GM12878 (cell line): ENCODE measurements around the gene THTPA. TPM values are rescaled to one million over a fixed set of nuclear protein-coding genes. Genes with fewer than 3 reads are reported as not detected.

Source experiments
- CEBPB ChIP-seq, 2 experiments: fragments of 150-350 bp in 1 of 2; IDR thresholded peaks; 2 replicates each; pipeline ENCODE4 v1.6.1; 2012 to 2014; ENCODE audit warnings: low read depth in 2 of 2, low read length in 2 of 2, borderline replicate concordance in 1 of 2, inconsistent platforms in 1 of 2
- CREM ChIP-seq: IDR thresholded peaks from 2 replicates; pipeline ENCODE4 v1.6.1; 2014; ENCODE audit warnings: antibody characterized with exemption, low read depth
- EED ChIP-seq: sonication (generic); IDR thresholded peaks from 2 replicates; pipeline ENCODE4 v1.6.1; 2016; ENCODE audit warnings: antibody characterized with exemption, low read depth
- ESRRA ChIP-seq: IDR thresholded peaks from 2 replicates; pipeline ENCODE4 v1.6.1; 2012; ENCODE audit warnings: mild to moderate bottlenecking, low read length, improper control_type of control experiment
- HDAC6 ChIP-seq: fragments of 200-600 bp; sonication (generic); IDR thresholded peaks from one replicate; pipeline ENCODE4 v1.8.0; 2017; ENCODE audit warnings: antibody characterized with exemption; ENCODE audit not compliant: unreplicated experiment
- POLR2AphosphoS2 ChIP-seq: IDR thresholded peaks from 2 replicates; pipeline ENCODE4 v1.6.1; 2011; ENCODE audit warnings: low read depth, mild to moderate bottlenecking, low read length, improper control_type of control experiment, moderate library complexity
- RELA ChIP-seq: fragments of 450-650 bp; IDR thresholded peaks from 2 replicates; pipeline ENCODE4 v1.8.0; 2014; ENCODE audit warnings: borderline replicate concordance; ENCODE audit not compliant: partially characterized antibody
- WRNIP1 ChIP-seq: IDR thresholded peaks from 2 replicates; pipeline ENCODE4 v1.6.1; 2011; ENCODE audit warnings: low read depth, low read length, improper control_type of control experiment, borderline replicate concordance
- ZNF207 ChIP-seq: fragments of 450-650 bp; IDR thresholded peaks from 2 replicates; pipeline ENCODE4 v1.6.1; 2014; ENCODE audit warnings: antibody characterized with exemption, mild to moderate bottlenecking, borderline replicate concordance
- polyA plus RNA-seq, 11 experiments: library from polyadenylated mRNA; depleted of rRNA in 4 of 11; unstranded in 6 of 11; stranded (reverse) in 5 of 11; fragments of >200 nt; fragmentation: Nextera tagmentation in 4 of 11; fragmentation: Illumina TruSeq in 1 of 11; extraction: Ambion mirVana in 4 of 11; extraction: Trizol in 1 of 11; gene quantifications; 1 replicate in 1 of 11; 2 replicates in 10 of 11; pipeline versions ENCODE4 v1.2.1 to v1.2.3, GENCODE V29; 2011 to 2016; ENCODE audit warnings: inconsistent platforms in 2 of 11, missing spikeins in 2 of 11, low read depth in 1 of 11
- total RNA-seq, 4 experiments: library from RNA; depleted of rRNA in 3 of 4; stranded (reverse); fragments of >200 nt in 3 of 4; fragmentation: Illumina TruSeq in 1 of 4; extraction: Trizol in 1 of 4; gene quantifications; 2 replicates each; pipeline versions ENCODE4 v1.2.1 to v1.2.3, GENCODE V29; 2013 to 2021
- TF ChIP-seq, protein P1 (sequence below), 3 experiments: IDR thresholded peaks in 2 of 3; conservative IDR thresholded peaks in 1 of 3; 2 replicates each; pipeline ENCODE4 v1.5.1; 2011; ENCODE audit warnings: low read depth in 3 of 3, low read length in 3 of 3, mild to moderate bottlenecking in 3 of 3, control low read depth in 2 of 3, moderate library complexity in 2 of 3, inconsistent platforms in 1 of 3, mixed read lengths in 1 of 3; ENCODE audit not compliant: control insufficient read depth in 2 of 3, insufficient read depth in 1 of 3; ENCODE audit errors: extremely low read depth in 1 of 3
- TF ChIP-seq, protein P2 (sequence below): fragments of 150-350 bp; IDR thresholded peaks from 2 replicates; pipeline ENCODE4 v1.6.1; 2016; ENCODE audit warnings: low read depth, low read length
- TF ChIP-seq, protein P3 (sequence below): fragments of 450-650 bp; IDR thresholded peaks from 2 replicates; pipeline ENCODE4 v1.6.1; 2017; ENCODE audit warnings: mild to moderate bottlenecking, low read depth, inconsistent platforms; ENCODE audit not compliant: poor library complexity, severe bottlenecking
- TF ChIP-seq, protein P4 (sequence below): fragments of 450-650 bp; IDR thresholded peaks from 2 replicates; pipeline ENCODE4 v1.6.1; 2017; ENCODE audit warnings: mild to moderate bottlenecking
- TF ChIP-seq, protein P5 (sequence below): IDR thresholded peaks from 2 replicates; pipeline ENCODE4 v1.6.1; 2011; ENCODE audit warnings: mild to moderate bottlenecking, low read depth, low read length, moderate library complexity; ENCODE audit not compliant: insufficient replicate concordance

Gene THTPA
- total and polyA plus RNA-seq, 10 of the 15 experiments (the other 5 are each of a cell fraction or from before 2014, with no cell fraction given) = 3.1 to 24.9 (median 12.8) TPM

DNA sequence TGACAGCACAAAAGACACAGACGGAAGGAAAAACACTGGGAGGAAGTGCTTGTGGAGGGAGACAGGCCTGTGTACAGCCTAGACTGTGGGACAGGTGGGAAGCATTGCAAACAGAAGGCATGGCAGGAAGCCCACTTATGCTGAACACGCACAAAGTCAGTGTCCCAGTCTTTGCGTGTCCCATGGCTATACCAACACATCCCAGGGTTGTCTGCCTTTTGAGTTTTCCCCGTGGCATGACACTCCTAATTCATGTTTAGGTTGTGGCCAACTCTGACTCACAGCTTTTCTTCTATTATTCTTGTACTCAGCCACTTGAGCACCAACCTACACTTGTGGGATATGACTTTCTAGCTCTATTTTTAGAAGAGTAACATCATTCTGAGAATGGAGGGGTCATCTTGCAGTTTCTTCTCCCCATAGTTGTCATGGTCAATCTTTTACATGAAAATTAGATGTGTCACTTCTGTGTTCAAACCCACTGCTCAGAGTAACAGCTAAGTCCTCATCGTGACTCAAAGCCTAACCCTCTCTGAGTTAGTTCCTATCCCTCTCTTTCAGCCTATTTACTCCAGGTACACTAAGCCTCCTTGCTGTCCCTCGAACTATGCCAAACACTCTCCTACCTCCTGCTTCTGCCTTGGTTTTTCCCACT lies 50.0 kb downstream of the THTPA start (continued):
- no peak for TF ChIP-seq RELA
- TF ChIP-seq EED = peak; percentile 92
- no peak for TF ChIP-seq ESRRA
- TF ChIP-seq HDAC6 = no peak
- TF ChIP-seq CREM = peak; percentile 84
- TF ChIP-seq POLR2AphosphoS2 = no peak
- TF ChIP-seq, protein P1, sequence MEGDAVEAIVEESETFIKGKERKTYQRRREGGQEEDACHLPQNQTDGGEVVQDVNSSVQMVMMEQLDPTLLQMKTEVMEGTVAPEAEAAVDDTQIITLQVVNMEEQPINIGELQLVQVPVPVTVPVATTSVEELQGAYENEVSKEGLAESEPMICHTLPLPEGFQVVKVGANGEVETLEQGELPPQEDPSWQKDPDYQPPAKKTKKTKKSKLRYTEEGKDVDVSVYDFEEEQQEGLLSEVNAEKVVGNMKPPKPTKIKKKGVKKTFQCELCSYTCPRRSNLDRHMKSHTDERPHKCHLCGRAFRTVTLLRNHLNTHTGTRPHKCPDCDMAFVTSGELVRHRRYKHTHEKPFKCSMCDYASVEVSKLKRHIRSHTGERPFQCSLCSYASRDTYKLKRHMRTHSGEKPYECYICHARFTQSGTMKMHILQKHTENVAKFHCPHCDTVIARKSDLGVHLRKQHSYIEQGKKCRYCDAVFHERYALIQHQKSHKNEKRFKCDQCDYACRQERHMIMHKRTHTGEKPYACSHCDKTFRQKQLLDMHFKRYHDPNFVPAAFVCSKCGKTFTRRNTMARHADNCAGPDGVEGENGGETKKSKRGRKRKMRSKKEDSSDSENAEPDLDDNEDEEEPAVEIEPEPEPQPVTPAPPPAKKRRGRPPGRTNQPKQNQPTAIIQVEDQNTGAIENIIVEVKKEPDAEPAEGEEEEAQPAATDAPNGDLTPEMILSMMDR (IDR thresholded peaks at IDR 0.05 in 2 of 3, conservative IDR thresholded peaks at IDR 0.05 in 1 of 3; ENCODE audit: control insufficient read depth in 2 of 3, extremely low read depth in 1 of 3, insufficient read depth in 1 of 3, low read depth in 3 of 3, low read length in 3 of 3) = no peak
- TF ChIP-seq, protein P2, sequence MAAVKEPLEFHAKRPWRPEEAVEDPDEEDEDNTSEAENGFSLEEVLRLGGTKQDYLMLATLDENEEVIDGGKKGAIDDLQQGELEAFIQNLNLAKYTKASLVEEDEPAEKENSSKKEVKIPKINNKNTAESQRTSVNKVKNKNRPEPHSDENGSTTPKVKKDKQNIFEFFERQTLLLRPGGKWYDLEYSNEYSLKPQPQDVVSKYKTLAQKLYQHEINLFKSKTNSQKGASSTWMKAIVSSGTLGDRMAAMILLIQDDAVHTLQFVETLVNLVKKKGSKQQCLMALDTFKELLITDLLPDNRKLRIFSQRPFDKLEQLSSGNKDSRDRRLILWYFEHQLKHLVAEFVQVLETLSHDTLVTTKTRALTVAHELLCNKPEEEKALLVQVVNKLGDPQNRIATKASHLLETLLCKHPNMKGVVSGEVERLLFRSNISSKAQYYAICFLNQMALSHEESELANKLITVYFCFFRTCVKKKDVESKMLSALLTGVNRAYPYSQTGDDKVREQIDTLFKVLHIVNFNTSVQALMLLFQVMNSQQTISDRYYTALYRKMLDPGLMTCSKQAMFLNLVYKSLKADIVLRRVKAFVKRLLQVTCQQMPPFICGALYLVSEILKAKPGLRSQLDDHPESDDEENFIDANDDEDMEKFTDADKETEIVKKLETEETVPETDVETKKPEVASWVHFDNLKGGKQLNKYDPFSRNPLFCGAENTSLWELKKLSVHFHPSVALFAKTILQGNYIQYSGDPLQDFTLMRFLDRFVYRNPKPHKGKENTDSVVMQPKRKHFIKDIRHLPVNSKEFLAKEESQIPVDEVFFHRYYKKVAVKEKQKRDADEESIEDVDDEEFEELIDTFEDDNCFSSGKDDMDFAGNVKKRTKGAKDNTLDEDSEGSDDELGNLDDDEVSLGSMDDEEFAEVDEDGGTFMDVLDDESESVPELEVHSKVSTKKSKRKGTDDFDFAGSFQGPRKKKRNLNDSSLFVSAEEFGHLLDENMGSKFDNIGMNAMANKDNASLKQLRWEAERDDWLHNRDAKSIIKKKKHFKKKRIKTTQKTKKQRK = no peak
- TF ChIP-seq, protein P3, sequence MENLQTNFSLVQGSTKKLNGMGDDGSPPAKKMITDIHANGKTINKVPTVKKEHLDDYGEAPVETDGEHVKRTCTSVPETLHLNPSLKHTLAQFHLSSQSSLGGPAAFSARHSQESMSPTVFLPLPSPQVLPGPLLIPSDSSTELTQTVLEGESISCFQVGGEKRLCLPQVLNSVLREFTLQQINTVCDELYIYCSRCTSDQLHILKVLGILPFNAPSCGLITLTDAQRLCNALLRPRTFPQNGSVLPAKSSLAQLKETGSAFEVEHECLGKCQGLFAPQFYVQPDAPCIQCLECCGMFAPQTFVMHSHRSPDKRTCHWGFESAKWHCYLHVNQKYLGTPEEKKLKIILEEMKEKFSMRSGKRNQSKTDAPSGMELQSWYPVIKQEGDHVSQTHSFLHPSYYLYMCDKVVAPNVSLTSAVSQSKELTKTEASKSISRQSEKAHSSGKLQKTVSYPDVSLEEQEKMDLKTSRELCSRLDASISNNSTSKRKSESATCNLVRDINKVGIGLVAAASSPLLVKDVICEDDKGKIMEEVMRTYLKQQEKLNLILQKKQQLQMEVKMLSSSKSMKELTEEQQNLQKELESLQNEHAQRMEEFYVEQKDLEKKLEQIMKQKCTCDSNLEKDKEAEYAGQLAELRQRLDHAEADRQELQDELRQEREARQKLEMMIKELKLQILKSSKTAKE = peak; percentile 64
- TF ChIP-seq, protein P4, sequence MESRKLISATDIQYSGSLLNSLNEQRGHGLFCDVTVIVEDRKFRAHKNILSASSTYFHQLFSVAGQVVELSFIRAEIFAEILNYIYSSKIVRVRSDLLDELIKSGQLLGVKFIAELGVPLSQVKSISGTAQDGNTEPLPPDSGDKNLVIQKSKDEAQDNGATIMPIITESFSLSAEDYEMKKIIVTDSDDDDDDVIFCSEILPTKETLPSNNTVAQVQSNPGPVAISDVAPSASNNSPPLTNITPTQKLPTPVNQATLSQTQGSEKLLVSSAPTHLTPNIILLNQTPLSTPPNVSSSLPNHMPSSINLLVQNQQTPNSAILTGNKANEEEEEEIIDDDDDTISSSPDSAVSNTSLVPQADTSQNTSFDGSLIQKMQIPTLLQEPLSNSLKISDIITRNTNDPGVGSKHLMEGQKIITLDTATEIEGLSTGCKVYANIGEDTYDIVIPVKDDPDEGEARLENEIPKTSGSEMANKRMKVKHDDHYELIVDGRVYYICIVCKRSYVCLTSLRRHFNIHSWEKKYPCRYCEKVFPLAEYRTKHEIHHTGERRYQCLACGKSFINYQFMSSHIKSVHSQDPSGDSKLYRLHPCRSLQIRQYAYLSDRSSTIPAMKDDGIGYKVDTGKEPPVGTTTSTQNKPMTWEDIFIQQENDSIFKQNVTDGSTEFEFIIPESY = no peak
- TF ChIP-seq CEBPB (IDR thresholded peaks at IDR 0.05; ENCODE audit: borderline replicate concordance in 1 of 2, low read depth in 2 of 2, low read length in 2 of 2) = no peak; a peak in 1 of 4 replicates
- TF ChIP-seq, protein P5, sequence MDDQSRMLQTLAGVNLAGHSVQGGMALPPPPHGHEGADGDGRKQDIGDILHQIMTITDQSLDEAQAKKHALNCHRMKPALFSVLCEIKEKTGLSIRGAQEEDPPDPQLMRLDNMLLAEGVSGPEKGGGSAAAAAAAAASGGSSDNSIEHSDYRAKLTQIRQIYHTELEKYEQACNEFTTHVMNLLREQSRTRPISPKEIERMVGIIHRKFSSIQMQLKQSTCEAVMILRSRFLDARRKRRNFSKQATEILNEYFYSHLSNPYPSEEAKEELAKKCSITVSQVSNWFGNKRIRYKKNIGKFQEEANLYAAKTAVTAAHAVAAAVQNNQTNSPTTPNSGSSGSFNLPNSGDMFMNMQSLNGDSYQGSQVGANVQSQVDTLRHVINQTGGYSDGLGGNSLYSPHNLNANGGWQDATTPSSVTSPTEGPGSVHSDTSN = no peak
- no peak for TF ChIP-seq ZNF207
- no peak for TF ChIP-seq WRNIP1
